GM21529 (cell line): Measurements from ENCODE around the gene DGKI.
A peak's percentile ranks its signal among the peaks of the same experiment; 100 is the strongest.
"Not testable (repeated sequence)": the region's sequence is repeated elsewhere in the genome, so short reads cannot be mapped to it uniquely, and the experiment has no call there.

Source experiments
- ATAC-seq: cut with Tn5 transposase; IDR thresholded peaks from one replicate; pipeline ENCODE4 v1.9.1; 2021; ENCODE audit not compliant: unreplicated experiment

The DGKI gene

DNA sequence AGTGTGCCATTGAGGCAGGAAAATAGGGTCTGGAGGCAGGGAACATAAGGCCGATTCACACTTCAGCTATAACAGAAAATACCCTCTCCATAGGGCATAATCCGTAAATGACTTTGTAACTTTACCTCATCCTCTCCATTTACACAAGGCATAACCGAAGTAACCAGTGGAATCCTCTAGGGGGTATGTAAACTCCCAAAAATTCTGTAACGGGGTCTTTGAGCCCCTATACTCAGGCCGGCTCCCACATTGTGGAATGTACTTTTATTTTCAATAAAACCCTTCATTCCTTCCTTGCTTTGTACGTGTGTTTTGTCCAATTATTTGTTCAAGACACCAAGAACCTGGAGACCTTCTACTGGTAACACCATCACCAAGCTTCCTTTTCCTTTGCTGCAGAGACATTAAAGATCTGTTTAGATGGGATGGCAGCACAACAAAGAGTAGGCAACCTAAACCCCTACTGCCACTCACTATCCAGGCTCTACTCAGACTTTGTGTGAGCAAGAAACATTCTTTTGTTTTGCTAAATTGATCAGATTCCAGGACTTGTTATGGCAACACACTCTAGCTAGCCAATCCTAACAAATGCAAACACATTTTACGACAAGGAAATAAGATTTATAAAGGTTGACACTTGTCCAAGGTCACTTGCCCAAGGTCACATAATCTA is 99.3 kb downstream of the DGKI start:
- ATAC-seq = no peak

DNA sequence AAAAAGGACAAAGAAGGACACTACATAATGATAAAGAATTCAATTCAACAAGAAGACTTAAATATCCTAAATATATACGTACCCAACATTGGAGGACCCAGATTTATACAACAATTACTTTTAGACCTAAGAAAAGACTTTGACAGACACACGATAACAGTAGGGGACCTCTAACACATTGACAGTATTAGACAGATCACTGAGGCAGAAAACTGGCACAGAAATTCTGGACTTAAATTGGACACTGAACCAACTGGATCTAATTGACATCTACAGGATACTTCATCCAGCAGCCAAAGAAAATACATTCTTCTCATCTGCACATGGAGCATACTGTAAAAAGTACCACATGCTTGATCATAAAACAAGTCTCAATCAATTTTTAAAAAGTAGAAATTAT is 103.8 kb downstream of the DGKI start:
- no peak for ATAC-seq

DNA sequence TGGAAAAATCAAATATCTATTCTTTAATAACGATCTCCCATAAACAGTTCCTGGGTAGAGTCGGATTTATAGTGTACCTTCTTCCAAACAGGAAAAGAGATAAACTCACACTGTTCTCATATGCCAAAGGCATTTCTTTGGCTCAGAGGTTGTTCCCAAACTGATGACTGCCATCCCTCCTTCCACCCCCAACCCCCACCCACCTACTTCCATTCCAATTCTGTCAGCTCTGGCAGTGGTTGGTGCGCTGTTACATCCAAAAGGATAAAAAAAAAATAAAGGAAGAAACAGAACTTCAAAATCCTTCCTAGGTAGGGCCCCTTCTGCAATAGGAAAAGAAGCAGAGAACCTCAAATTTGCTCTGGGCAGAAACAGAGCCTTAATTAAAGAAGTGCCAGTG is 104.7 kb downstream of the DGKI start:
- no peak for ATAC-seq

DNA sequence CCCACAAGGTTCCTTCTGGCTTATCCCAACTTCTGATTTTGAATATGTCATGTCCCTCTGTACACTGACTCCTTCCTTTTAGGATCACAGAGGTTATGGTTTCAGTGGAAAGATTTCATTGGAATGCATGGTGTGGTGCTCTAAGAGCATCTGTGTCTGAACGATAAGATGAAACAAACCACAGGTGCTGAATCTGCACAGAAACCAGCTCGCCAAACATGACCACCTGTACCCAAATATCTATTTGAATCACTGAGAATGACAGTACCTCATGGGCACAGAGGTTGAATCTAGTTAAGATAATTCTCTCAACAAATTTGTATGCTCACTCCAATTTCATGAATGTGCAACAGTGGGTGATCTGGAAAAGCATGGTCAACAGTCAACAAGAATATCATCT is 105.3 kb downstream of the DGKI start:
- no peak for ATAC-seq

DNA sequence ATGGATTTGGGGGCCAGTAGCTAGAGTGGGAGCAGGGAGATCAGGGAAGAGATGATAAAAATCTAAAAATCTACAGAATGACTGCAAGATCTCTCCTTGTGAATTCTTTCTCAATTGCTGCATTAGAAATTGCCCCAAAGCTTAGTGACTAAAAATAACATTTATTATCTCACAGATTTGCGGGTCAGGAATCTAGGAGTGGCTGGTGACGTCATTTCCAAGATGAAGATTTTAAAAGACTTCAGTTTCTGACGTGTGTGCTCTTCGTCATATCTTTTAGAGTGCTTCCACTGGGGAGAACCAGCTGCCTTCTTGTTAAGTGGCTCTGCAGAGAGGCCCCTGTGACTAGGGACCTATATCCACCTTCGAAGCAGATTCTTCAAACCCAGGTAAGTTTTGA is 112.6 kb downstream of the DGKI start:
- ATAC-seq = no peak

DNA sequence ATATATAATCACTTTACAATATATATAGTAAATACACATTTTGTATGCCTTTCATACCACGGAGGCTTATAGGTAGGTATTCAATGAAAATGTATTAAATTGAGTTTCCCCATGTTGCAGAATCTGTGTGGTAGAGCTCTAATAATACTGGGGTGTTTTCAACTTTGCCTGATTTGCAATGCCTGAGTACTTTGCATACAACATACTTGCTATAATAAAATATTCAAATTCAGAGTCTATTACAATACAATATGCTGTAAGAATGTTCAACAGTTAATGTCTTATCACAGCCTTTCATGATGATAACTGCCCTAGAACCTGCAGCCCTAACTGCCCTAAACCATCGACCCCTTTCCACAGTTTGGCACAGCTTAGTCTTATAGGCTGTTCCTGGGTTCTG is 114.6 kb downstream of the DGKI start:
- ATAC-seq = no peak

DNA sequence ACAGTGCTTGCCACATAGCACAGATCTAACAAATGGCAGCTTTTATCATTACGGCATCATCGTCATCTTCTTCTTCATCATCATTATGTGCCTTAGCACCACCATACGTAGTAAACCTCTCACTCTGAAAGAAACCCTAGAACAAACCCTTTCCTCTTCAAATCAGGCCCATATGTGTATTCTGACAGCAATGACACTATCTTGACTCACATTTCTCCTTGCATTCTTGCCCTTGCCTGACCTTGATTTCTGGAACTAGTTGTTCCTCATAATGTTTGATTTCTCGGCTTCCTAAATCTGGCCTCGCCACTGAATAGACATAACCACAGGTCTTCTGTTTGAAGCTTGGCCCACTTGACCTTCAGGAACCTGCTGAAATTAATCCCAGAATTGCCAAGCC is 115.3 kb downstream of the DGKI start:
- ATAC-seq = no peak

DNA sequence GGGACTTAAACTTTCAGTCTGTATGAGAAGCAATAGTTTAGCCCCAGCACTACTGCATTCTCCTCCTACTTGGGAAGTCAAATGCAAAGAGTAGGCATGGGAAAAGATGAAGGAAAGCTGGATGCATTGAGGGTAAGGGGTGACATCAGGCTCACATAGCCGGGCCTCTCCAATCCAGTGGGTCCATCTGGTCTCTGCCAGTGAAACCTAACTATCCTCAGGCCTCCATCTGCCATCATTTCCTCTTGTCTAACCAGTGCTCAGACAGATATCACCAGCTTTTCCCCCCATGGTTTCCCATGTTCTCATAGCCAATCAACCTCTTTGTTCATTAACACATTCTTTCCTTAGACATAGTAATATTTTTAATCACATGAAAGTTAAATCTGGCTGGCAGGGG is 118.3 kb downstream of the DGKI start:
- no peak for ATAC-seq

DNA sequence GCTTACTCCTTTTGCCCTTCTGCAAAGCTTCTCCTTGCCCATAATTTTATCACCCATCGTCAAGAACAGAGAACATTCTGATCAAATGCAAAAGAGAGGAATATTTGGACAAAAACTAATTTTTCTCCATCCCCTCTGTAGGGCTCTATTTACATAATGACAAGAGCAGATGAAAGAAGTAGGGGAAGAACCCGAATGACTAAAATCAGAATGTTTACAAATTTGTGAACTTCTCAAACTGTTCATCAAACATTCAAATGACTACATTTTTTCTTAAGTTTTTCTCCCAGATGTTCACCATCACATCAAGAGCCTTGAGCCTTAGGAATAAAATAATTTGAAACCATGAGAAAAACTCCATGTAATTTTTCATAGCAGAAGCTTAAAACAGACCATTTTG is 119.4 kb downstream of the DGKI start:
- ATAC-seq = no peak

DNA sequence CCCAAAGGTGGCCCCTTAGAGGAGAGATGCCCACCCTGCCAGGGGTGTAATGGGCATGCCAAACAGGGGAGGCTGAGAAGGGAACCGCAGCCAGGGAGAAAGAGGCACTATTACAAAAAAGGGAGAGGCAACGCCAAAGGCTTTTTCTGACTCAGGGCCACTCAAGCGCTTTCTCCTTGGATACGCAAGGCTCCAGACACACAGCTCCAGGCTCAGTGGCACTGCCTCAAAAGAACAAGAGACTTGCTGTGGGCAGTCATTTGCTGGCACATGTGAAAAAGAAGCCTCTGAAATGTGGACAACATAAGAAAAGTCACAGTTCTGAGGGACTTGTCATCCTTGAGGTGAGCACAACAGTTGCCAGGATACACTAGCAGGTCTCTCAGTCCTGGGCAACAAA is 128.4 kb downstream of the DGKI start:
- no peak for ATAC-seq

DNA sequence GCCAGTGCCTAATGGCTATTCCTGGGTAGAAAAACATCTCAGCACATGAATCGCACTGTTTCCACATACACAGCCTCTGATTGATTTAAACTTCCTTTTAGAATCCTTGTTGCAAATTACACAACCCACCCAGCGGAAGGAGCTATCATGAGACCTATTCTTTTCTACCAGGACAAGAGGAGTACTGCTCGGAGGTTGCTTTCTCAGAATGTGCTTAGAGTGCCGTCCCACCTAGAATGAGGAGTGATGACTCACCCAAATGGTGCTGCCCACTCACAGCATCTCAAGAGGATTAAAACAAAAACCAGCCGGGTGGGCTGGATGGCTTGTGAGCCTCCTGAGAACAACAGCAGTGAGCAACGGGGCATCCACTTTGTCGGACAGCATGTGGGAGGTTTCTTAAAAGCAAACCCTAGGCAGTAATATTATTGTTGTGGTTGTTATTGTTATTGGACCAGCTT is 128.9 kb downstream of the DGKI start:
- ATAC-seq = no peak

DNA sequence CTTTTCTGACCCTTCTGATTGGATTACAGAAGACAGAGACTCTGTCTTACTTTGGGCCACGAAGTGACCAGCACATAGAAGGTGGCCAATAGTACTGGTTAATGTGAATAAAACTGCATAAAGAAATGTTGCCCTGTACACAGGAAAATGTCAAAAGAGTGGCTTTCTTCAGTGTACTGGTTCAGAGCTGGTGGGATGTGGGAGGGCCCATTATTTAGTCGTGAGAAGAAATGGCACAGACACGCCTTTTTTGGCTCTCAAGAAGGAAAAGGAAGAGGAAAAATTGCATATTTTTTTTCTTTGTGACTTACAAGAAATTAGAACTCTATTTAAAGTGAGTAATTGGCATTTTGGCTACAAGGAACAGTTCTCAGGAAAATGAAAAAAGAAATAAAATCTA is 129.7 kb downstream of the DGKI start:
- ATAC-seq = no peak

DNA sequence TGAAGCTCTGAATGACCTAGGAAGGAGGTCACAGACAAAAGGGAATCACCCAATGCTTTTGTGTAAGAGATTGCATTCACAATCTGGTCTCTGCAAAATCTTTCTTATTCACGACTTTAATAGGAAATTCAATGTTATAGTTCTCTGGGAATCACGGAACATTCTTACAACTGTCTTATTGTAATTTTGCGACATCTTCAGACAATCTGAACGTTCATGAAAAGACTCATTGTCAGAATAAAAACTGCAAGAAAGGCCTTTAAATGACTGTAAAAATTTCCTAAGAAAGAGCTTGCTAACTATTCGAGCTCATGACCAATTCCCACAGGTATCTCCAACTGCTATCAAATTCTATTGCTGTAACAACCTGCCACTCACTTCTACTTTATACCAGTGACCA is 130.7 kb downstream of the DGKI start:
- no peak for ATAC-seq

DNA sequence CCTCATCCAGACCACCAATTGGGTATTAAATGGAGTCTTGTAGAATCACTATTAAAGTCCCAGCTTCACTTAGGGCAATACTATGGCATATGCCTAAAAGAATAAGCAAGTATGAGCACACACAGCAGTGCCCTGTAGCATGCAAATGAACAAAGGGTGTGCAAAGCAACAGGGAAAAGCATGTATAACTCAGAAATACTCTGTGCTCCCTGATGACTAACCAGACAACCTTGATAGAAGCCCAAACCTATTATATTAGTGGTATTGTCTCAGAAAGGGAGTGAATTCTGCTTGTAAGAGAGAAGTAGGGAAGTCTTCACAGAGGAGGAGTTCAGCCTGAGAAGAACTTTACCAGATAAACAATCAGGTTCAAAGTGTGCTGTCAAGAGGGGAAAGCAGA is 131.2 kb downstream of the DGKI start:
- ATAC-seq = no peak

DNA sequence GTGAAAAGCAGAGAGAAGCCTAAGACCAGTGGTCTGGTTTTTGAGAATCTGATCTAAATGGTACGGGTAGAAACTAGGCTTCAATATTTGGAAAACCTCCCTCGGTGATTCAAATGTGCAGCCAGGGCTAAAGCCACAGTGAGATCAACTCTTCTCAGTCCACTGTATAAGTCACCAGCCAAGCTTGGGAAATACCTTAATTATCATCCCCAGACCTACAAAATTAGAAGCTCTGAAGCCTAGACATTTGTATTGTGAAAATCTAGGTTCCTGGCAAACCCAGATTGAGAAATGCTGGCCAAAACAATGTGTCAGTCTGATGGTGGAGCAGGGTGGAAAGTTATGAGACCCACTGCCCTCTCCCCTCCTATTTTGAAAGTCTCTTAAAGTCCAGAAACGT is 131.7 kb downstream of the DGKI start:
- no peak for ATAC-seq

DNA sequence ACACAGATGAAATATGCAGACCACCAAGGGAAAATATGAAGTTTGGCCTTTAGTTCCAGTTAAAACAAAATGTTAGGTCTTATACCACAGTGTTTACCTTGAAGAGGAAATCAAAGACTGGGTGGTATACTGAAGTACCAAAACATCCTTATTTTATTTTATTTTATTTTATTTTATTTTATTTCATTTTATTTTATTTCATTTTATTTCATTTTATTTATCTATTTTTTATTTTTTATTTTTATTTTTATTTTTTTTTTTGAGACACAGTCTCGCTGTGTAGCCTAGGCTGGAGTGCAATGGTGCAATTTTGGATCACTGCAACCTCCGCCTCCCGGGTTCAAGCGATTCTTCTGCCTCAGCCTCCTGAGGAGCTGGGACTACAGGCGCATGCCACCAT is 140.4 kb downstream of the DGKI start:
- not testable (repeated sequence) for ATAC-seq

DNA sequence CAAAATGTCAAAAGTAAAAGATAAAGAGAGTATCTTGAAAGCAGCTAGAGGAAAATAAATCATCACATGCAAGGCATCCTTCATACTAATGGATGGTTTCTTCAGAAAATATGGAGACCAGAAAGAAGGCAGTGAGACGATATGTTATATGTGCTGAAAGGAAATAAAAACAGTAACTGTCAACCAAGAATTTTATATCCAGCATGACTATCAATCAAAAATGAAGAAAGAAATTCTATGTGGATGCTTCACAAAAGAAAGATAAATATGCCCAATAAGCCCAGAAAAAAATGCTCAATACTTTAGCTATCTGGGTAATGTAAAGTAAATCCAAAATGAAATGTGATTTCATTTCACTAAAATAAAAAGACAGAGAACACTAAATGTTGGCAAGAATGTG is 142.1 kb downstream of the DGKI start:
- no peak for ATAC-seq

DNA sequence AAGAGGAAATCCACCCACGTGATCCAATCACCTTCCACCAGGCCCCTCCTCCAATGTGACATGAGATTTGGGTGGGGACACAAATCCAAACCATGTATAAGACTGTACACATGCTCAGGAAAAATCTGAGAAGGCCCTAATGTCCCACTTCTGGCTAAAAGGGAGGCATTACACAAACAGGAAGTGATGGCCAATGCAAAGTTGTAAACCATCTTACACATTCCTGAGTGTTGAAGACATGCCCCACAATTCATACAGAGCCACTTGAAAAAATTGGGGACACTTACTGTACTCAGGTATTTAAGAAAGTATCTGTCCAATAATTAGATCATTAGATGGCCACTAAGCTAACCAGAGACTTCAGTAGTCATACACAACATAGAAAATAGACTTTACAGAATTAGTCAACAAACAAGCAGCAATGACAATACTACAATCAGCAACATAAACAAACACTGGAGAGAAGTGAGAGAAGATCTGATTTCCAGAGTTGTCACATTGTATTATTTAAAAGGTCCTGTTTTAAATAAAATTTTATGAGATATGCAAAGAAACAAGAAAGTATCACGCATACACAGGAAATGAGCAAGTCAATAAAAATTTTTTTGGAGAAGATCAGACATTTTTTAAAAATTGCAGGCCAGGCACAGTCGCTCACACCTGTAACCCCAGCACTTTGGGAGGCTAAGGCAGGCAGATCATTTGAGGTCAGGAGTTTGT is 143.3 kb downstream of the DGKI start:
- no peak for ATAC-seq

DNA sequence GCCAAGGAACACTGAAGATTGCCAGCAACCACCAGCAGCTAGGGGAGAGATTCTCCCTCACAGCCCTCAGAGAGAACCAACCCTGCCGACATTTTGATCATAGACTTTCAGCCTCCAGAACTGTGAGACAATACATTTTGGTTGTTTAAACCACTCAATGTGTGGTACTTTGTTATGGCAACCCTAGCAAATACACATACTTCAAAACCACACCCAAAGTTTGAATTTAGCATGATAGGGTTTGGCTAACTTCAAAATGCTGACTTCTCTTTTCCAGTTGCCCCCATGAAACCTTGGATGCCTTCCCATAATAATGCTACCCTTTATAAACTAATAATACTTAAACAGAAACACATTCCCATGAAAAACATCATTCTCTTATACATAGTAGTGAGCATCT is 149.8 kb downstream of the DGKI start:
- ATAC-seq = no peak

DNA sequence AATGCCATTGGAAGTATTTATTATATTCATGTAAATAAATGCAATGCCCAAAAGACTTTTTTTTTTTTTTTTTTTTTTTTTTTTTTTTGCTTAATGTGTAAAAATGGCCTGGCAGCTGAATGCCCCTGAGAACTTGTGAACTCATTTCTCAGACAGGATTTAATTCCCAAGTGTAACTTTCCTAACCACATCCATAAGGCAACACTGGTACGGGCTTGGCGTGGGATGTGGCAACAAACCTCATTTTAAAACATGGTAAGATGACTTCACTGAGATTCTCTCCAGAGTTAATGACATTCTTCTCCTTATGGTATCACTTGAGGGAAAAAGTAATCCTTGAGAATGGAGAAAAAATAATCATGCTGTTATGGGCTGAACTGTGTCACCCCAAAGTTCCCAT is 150.4 kb downstream of the DGKI start:
- no peak for ATAC-seq

DNA sequence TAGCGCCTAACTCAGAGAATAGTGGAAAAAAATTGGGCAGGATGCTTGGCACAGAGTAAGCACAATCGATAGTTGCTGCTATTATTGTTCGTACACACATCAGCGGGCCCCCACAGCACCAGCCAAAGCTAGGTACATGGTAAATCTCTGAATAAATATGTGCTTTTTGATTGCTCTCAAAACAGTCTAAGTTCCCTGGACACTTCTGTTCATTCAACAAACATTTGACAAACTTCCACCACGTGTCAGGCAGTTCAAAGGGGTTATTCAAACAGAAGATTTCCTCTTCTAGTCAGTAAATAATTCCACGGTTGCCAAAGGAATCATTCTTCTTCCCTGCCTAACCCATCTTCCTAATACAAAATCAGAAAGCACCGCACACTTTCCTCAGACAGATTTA is 150.8 kb downstream of the DGKI start:
- ATAC-seq = no peak

DNA sequence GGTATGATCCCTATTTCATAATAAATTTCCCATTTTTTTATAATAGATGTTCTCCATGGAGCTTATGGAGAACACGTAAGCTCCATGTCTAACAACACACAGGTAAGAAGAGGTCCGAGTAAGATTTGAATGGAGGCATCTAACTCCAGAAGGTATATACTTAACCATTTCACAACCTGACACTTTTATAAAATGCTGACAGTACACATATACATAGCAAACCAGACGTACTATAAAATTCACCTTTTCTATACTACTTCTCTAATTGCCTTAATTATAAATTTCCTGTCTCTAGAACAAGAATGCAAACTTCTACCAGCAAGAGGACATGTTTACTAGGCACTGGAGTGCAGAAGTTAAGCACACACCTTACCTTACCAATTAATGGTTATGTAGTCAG is 151.3 kb downstream of the DGKI start:
- ATAC-seq = no peak

DNA sequence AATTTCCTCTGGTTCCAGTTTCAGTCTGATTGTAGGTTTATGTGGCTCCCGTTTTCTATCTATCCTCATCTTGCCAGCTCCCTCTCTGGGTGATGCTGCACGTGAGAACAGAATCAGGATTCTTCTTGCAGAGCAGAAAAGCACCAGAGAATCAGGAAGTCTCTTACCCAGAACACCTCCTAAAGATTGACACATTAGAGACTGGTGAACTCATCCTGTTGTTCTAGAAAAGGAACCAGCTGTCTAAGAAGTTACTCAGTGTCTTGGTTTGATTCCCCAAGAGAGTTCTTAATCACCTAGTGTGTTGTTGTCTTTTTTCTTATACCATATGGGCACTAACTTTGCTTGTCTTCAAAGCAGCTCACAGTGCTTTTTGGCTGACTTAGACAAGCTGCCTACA is 152.4 kb downstream of the DGKI start:
- ATAC-seq = peak; percentile 59
